ENCODE data around the gene INSC. TPM values are rescaled to one million over a fixed set of nuclear protein-coding genes. Genes with fewer than 3 reads are reported as not detected.

Gene INSC
- total and polyA plus RNA-seq, 2 of the 8 experiments (the other 6 are each of a cell fraction or from before 2014, with no cell fraction given) = 0.58 to 0.59 TPM

DNA sequence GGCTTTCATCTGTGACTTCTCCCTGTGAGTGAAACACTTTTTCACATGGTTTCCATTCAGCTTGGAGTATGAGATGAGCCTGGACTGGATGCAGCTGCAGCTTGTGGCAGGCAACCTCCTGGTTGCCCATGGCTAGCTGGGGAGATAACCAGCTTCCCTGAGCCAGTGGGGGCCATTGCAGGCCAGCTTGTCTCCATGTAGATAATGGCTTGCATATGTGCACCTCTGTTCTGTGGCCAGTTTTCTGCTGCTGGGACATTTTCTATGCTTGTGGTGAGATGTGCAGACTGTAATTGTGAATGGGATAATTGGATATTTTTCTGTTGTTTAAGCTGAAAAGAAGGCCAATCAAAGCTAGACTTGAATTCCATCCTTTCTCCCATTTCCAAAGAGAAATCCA, 38.5 kb downstream of the INSC start (continued):
- TF ChIP-seq, protein P1, sequence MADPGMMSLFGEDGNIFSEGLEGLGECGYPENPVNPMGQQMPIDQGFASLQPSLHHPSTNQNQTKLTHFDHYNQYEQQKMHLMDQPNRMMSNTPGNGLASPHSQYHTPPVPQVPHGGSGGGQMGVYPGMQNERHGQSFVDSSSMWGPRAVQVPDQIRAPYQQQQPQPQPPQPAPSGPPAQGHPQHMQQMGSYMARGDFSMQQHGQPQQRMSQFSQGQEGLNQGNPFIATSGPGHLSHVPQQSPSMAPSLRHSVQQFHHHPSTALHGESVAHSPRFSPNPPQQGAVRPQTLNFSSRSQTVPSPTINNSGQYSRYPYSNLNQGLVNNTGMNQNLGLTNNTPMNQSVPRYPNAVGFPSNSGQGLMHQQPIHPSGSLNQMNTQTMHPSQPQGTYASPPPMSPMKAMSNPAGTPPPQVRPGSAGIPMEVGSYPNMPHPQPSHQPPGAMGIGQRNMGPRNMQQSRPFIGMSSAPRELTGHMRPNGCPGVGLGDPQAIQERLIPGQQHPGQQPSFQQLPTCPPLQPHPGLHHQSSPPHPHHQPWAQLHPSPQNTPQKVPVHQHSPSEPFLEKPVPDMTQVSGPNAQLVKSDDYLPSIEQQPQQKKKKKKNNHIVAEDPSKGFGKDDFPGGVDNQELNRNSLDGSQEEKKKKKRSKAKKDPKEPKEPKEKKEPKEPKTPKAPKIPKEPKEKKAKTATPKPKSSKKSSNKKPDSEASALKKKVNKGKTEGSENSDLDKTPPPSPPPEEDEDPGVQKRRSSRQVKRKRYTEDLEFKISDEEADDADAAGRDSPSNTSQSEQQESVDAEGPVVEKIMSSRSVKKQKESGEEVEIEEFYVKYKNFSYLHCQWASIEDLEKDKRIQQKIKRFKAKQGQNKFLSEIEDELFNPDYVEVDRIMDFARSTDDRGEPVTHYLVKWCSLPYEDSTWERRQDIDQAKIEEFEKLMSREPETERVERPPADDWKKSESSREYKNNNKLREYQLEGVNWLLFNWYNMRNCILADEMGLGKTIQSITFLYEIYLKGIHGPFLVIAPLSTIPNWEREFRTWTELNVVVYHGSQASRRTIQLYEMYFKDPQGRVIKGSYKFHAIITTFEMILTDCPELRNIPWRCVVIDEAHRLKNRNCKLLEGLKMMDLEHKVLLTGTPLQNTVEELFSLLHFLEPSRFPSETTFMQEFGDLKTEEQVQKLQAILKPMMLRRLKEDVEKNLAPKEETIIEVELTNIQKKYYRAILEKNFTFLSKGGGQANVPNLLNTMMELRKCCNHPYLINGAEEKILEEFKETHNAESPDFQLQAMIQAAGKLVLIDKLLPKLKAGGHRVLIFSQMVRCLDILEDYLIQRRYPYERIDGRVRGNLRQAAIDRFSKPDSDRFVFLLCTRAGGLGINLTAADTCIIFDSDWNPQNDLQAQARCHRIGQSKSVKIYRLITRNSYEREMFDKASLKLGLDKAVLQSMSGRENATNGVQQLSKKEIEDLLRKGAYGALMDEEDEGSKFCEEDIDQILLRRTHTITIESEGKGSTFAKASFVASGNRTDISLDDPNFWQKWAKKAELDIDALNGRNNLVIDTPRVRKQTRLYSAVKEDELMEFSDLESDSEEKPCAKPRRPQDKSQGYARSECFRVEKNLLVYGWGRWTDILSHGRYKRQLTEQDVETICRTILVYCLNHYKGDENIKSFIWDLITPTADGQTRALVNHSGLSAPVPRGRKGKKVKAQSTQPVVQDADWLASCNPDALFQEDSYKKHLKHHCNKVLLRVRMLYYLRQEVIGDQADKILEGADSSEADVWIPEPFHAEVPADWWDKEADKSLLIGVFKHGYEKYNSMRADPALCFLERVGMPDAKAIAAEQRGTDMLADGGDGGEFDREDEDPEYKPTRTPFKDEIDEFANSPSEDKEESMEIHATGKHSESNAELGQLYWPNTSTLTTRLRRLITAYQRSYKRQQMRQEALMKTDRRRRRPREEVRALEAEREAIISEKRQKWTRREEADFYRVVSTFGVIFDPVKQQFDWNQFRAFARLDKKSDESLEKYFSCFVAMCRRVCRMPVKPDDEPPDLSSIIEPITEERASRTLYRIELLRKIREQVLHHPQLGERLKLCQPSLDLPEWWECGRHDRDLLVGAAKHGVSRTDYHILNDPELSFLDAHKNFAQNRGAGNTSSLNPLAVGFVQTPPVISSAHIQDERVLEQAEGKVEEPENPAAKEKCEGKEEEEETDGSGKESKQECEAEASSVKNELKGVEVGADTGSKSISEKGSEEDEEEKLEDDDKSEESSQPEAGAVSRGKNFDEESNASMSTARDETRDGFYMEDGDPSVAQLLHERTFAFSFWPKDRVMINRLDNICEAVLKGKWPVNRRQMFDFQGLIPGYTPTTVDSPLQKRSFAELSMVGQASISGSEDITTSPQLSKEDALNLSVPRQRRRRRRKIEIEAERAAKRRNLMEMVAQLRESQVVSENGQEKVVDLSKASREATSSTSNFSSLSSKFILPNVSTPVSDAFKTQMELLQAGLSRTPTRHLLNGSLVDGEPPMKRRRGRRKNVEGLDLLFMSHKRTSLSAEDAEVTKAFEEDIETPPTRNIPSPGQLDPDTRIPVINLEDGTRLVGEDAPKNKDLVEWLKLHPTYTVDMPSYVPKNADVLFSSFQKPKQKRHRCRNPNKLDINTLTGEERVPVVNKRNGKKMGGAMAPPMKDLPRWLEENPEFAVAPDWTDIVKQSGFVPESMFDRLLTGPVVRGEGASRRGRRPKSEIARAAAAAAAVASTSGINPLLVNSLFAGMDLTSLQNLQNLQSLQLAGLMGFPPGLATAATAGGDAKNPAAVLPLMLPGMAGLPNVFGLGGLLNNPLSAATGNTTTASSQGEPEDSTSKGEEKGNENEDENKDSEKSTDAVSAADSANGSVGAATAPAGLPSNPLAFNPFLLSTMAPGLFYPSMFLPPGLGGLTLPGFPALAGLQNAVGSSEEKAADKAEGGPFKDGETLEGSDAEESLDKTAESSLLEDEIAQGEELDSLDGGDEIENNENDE (IDR thresholded peaks at IDR 0.05; ENCODE audit: insufficient replicate concordance, low read length) = no peak
- TF ChIP-seq SAP30 (IDR thresholded peaks at IDR 0.05; ENCODE audit: insufficient read depth, insufficient replicate concordance, low read length) (no peak), BRCA1 (IDR thresholded peaks at IDR 0.05; ENCODE audit: low read depth, low read length) (no peak), CBX5 (IDR thresholded peaks at IDR 0.05; ENCODE audit: low read depth, low read length) (no peak), EZH2 (IDR thresholded peaks at IDR 0.05; ENCODE audit: low read depth, low read length, severe bottlenecking) (no peak), GABPA (IDR thresholded peaks at IDR 0.05; ENCODE audit: borderline replicate concordance, insufficient read depth, low read length) (no peak), SP1 (IDR thresholded peaks at IDR 0.05; ENCODE audit: low read depth, low read length) (no peak), BACH1 (IDR thresholded peaks at IDR 0.05; ENCODE audit: low read length) (no peak), SIX5 (IDR thresholded peaks at IDR 0.05; ENCODE audit: low read depth, low read length) (no peak), GTF2F1 (IDR thresholded peaks at IDR 0.05; ENCODE audit: borderline replicate concordance, low read depth, low read length) (no peak)
- TF ChIP-seq, protein P2, sequence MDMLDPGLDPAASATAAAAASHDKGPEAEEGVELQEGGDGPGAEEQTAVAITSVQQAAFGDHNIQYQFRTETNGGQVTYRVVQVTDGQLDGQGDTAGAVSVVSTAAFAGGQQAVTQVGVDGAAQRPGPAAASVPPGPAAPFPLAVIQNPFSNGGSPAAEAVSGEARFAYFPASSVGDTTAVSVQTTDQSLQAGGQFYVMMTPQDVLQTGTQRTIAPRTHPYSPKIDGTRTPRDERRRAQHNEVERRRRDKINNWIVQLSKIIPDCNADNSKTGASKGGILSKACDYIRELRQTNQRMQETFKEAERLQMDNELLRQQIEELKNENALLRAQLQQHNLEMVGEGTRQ (IDR thresholded peaks at IDR 0.05; ENCODE audit: low read length) = no peak
